Mesothelial cell of epicardium (in vitro differentiated cells): ENCODE measurements around the gene USB1. TPM values are rescaled to one million over a fixed set of nuclear protein-coding genes. Genes with fewer than 3 reads are reported as not detected.

Experiments used
- DNase-seq, 2 experiments: peaks; one replicate each; pipeline ENCODE4 v3.0.0; 2021; ENCODE audit warnings: low spot score in 2 of 2; ENCODE audit not compliant: unreplicated experiment in 2 of 2
- H3K27ac Mint-ChIP-seq: 2 replicates; pipeline ENCODE4 v1.8.0; 2021; ENCODE audit warnings: mixed read lengths
- H3K27me3 Mint-ChIP-seq: 2 replicates; pipeline ENCODE4 v1.8.0; 2021; ENCODE audit warnings: low read depth, mixed read lengths
- H3K36me3 Mint-ChIP-seq: 2 replicates; pipeline ENCODE4 v1.8.0; 2021; ENCODE audit warnings: mixed read lengths
- H3K4me1 Mint-ChIP-seq: 2 replicates; pipeline ENCODE4 v1.8.0; 2021; ENCODE audit warnings: mixed read lengths
- H3K4me3 Mint-ChIP-seq: 2 replicates; pipeline ENCODE4 v1.8.0; 2021; ENCODE audit warnings: mild to moderate bottlenecking, moderate library complexity, mixed read lengths
- H3K9me3 Mint-ChIP-seq: 2 replicates; pipeline ENCODE4 v1.8.0; 2021; ENCODE audit warnings: mixed read lengths
- total RNA-seq: library from RNA; stranded (reverse); gene quantifications from 3 replicates; pipeline ENCODE4 v1.2.1, GENCODE V29; 2021
- TF ChIP-seq, protein P1 (sequence below): fragments of 200-600 bp; sonication (generic); IDR thresholded peaks from one replicate; pipeline ENCODE4 v1.5.0; 2021; ENCODE audit warnings: antibody characterized with exemption; ENCODE audit not compliant: unreplicated experiment

The USB1 gene
- total RNA-seq, 1 donor from 2014 or later = 38.3 TPM

DNA sequence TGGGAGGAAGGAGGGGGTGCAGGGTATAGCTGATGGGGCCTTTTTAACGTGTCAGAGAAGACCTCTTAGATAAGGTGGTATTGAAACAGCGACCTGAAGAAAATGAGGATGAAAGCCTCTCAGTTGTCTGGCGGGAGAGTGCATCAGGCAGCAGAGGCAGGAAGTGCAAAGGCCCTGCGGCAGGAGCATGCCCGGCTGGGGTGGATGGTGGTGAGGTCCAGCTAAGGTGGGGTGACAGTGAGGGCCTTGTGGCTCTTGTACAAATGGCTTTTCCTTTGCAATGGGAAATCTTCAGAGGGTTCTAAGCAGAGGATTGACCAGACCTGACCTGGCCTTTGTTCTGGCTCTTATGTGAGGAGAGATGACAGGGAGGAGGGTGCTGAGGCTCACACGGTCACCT is 35.7 kb downstream of the USB1 start:
- Mint-ChIP-seq H3K27me3 (no peaks in the 10 kb centered on the region), H3K4me3 (no peak overlapping the region), H3K27ac (no peak overlapping the region), H3K4me1 (peaks cover 26% of the 10 kb centered on the region), H3K9me3 (no peaks in the 10 kb centered on the region), H3K36me3 (peaks cover 6% of the 10 kb centered on the region)
- DNase-seq = no peak
- TF ChIP-seq, protein P1, sequence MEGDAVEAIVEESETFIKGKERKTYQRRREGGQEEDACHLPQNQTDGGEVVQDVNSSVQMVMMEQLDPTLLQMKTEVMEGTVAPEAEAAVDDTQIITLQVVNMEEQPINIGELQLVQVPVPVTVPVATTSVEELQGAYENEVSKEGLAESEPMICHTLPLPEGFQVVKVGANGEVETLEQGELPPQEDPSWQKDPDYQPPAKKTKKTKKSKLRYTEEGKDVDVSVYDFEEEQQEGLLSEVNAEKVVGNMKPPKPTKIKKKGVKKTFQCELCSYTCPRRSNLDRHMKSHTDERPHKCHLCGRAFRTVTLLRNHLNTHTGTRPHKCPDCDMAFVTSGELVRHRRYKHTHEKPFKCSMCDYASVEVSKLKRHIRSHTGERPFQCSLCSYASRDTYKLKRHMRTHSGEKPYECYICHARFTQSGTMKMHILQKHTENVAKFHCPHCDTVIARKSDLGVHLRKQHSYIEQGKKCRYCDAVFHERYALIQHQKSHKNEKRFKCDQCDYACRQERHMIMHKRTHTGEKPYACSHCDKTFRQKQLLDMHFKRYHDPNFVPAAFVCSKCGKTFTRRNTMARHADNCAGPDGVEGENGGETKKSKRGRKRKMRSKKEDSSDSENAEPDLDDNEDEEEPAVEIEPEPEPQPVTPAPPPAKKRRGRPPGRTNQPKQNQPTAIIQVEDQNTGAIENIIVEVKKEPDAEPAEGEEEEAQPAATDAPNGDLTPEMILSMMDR = no peak

DNA sequence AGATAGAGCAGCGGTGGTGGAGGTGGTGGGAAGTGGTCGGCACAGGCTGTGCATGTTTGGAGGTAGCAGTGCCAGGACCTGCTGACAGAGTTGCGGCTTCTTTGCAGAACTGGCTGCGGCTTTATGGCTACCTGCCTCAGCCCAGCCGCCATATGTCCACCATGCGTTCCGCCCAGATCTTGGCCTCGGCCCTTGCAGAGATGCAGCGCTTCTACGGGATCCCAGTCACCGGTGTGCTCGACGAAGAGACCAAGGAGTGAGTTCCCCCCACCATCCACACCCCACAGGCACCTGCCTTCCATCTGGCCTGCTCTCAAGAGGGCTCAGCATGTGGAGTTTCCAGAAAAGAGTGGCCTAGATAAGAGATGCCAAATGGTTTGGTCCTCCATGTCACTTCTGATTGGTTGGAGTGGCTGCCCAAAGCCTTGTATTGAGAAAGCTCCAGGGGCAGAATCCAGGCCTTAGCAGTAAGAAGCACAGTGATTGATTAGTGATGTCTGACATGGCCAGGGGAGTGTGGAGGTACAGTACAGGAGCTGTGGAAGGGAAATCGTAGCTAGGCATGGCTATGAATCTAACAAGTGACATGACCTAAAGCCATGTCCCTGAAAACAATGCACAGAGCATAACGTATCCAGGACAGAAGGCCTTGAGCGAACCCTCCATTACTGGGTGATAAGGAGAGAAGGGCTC is 36.3 kb downstream of the USB1 start:
- no peak for DNase-seq
- H3K9me3 Mint-ChIP-seq = no peaks in the 10 kb centered on the region
- H3K36me3 Mint-ChIP-seq = peaks cover 6% of the 10 kb centered on the region
- H3K27me3 Mint-ChIP-seq = no peaks in the 10 kb centered on the region
- H3K4me1 Mint-ChIP-seq = peaks cover 20% of the 10 kb centered on the region
- no peak overlapping the region for H3K27ac Mint-ChIP-seq
- no peak overlapping the region for H3K4me3 Mint-ChIP-seq
- TF ChIP-seq, protein P1 = no peak

DNA sequence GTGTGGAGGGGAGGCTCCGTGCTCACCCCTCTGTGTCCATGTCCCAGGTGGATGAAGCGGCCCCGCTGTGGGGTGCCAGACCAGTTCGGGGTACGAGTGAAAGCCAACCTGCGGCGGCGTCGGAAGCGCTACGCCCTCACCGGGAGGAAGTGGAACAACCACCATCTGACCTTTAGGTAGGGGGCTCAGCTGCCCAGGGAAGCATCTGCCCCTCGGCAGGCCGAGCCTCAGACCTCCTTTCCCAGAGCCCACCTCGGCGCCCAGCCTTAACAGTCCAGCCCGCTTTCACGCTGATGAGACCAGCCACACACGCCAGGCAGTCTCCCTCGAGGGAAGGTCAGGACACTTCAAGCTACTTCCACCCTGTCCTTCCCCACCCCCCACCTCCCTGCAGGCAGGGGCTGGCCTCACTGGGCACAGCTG is 37.0 kb downstream of the USB1 start:
- Mint-ChIP-seq H3K4me3 (no peak overlapping the region), H3K4me1 (peaks cover 15% of the 10 kb centered on the region), H3K27me3 (no peaks in the 10 kb centered on the region), H3K27ac (no peak overlapping the region), H3K36me3 (peaks cover 6% of the 10 kb centered on the region), H3K9me3 (no peaks in the 10 kb centered on the region)
- TF ChIP-seq, protein P1 = no peak
- DNase-seq = no peak

DNA sequence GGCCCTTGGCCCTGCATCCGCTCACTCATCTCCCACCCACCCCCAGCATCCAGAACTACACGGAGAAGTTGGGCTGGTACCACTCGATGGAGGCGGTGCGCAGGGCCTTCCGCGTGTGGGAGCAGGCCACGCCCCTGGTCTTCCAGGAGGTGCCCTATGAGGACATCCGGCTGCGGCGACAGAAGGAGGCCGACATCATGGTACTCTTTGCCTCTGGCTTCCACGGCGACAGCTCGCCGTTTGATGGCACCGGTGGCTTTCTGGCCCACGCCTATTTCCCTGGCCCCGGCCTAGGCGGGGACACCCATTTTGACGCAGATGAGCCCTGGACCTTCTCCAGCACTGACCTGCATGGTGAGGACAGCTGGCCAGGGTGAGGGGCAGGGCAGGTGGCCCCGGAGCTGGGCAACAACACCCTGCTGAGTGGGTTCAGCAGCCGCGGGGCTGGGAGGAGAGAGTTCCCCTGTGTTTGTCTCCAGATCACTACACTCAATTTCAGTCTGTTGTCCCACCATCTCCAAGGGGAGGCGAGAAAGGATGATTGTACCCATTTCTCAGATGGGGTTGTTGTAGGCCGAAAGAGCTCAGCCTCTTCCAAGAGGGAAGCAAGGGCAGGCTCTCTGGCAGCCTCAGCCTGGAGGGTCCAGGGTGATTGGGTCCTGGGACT is 38.8 kb downstream of the USB1 start:
- DNase-seq = no peak
- TF ChIP-seq, protein P1 = no peak
- no peaks in the 10 kb centered on the region for H3K9me3 Mint-ChIP-seq
- H3K27me3 Mint-ChIP-seq = no peaks in the 10 kb centered on the region
- H3K27ac Mint-ChIP-seq = no peak overlapping the region
- H3K4me1 Mint-ChIP-seq = peaks cover 2% of the 10 kb centered on the region
- H3K4me3 Mint-ChIP-seq = no peak overlapping the region
- peaks cover 6% of the 10 kb centered on the region for H3K36me3 Mint-ChIP-seq

DNA sequence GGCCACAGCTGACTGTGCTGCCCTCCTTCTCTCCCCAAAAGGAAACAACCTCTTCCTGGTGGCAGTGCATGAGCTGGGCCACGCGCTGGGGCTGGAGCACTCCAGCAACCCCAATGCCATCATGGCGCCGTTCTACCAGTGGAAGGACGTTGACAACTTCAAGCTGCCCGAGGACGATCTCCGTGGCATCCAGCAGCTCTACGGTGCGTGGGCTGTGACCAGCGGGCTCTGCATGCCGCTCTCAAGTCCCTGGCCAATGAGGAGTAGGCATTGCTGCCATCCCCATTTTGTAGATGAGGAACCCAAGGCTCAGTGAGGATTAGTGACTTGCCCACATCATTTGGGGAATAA is 39.3 kb downstream of the USB1 start:
- H3K36me3 Mint-ChIP-seq = peaks cover 6% of the 10 kb centered on the region
- H3K27ac Mint-ChIP-seq = no peak overlapping the region
- no peaks in the 10 kb centered on the region for H3K9me3 Mint-ChIP-seq
- H3K4me1 Mint-ChIP-seq = no peaks in the 10 kb centered on the region
- TF ChIP-seq, protein P1 = no peak
- H3K4me3 Mint-ChIP-seq = no peak overlapping the region
- DNase-seq = no peak
- no peaks in the 10 kb centered on the region for H3K27me3 Mint-ChIP-seq
